ENCODE measurements around the gene CDKAL1. TPM values are rescaled to one million over a fixed set of nuclear protein-coding genes. Genes with fewer than 3 reads are reported as not detected.
"Not testable (repeated sequence)": the region's sequence is repeated elsewhere in the genome, so short reads cannot be mapped to it uniquely, and the experiment has no call there.

CDKAL1 gene
- total RNA-seq, 4 donors from 2014 or later, result 24.7 to 32.8 (median 29.8) TPM

GRCh38 chr6:20718705-20719653 lies 184.7 kb downstream of the CDKAL1 start:
- 89 to 91% methylated on average over 3 of the region's 3 CpGs for WGBS, 2 donors
- peaks cover 23 to 29% of the 10 kb centered on the region in 2 donors for H3K4me1 ChIP-seq
- no peak overlapping the region for H3K4me3 ChIP-seq (replicated peaks in 1 of 3)
- no peaks in the 10 kb centered on the region for H3K36me3 ChIP-seq
- TF ChIP-seq CTCF (IDR thresholded peaks at IDR 0.05) (no peak), POLR2A (IDR thresholded peaks at IDR 0.05) (no peak)
- intact Hi-C loops (cut with DNase I), result no loop called here
- DNase-seq, result no peak
- no peak overlapping the region for H3K27ac ChIP-seq
- no peaks in the 10 kb centered on the region for H3K9me3 ChIP-seq
- H3K27me3 ChIP-seq, result no peaks in the 10 kb centered on the region

GRCh38 chr6:20719980-20720379 lies 185.7 kb downstream of the CDKAL1 start:
- no peaks in the 10 kb centered on the region for H3K27me3 ChIP-seq
- intact Hi-C loops (cut with DNase I), result no loop called here
- no peak overlapping the region for H3K27ac ChIP-seq
- H3K36me3 ChIP-seq, result no peaks in the 10 kb centered on the region
- TF ChIP-seq POLR2A (IDR thresholded peaks at IDR 0.05), result no peak
- no peak for TF ChIP-seq CTCF (IDR thresholded peaks at IDR 0.05)
- peaks cover 23 to 29% of the 10 kb centered on the region in 2 donors for H3K4me1 ChIP-seq
- no peak overlapping the region for H3K4me3 ChIP-seq (replicated peaks in 1 of 3)
- 97% methylated on average over 2 of the region's 2 CpGs for WGBS, 2 donors
- DNase-seq, result no peak
- H3K9me3 ChIP-seq, result no peaks in the 10 kb centered on the region

GRCh38 chr6:20721121-20721520 lies 186.9 kb downstream of the CDKAL1 start:
- H3K9me3 ChIP-seq; intact Hi-C loops (cut with DNase I); H3K36me3 ChIP-seq; H3K27me3 ChIP-seq; H3K27ac ChIP-seq; H3K4me3 ChIP-seq (replicated peaks in 1 of 3); DNase-seq: not testable (repeated sequence)
- 64 to 86% methylated on average over 3 of the region's 3 CpGs for WGBS, 2 donors
- H3K4me1 ChIP-seq, result peaks cover 20 to 26% of the 10 kb centered on the region in 2 donors

GRCh38 chr6:20722455-20722854 lies 188.2 kb downstream of the CDKAL1 start:
- no peak overlapping the region for H3K4me3 ChIP-seq (replicated peaks in 1 of 3)
- TF ChIP-seq CTCF (IDR thresholded peaks at IDR 0.05), result no peak
- TF ChIP-seq POLR2A (IDR thresholded peaks at IDR 0.05), result no peak
- peaks cover 6 to 13% of the 10 kb centered on the region in 2 donors for H3K4me1 ChIP-seq
- intact Hi-C loops (cut with DNase I), result no loop called here
- H3K27me3 ChIP-seq, result no peaks in the 10 kb centered on the region
- 86 to 98% methylated on average over 2 of the region's 2 CpGs for WGBS, 2 donors
- no peaks in the 10 kb centered on the region for H3K9me3 ChIP-seq
- H3K36me3 ChIP-seq, result no peaks in the 10 kb centered on the region
- no peak for DNase-seq
- H3K27ac ChIP-seq, result no peak overlapping the region

DNA sequence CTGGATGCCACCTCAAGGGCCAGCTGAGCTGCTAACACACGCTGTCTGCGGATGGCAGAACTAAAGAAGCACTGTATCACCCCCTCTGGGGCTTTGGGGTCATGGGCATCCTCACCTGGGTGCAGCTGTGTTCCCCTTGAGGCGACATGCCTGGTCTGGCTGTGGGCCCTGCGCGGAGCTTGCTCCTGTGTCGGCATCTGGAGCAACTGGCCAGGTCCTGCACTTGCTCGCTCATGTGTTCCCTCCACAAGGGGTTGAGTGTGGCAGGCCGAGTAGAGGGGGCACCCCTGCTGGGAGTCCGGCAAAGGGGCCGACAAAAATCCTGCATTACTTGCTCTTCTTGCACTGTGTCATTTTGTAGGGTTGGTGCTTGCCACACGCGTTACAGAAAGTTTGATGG lies 189.0 kb downstream of the CDKAL1 start:
- H3K36me3 ChIP-seq, result no peaks in the 10 kb centered on the region
- H3K9me3 ChIP-seq, result no peaks in the 10 kb centered on the region
- H3K27me3 ChIP-seq, result no peaks in the 10 kb centered on the region
- H3K4me3 ChIP-seq (replicated peaks in 1 of 3), result no peak overlapping the region
- intact Hi-C loops (cut with DNase I), result no loop called here
- no peak for DNase-seq
- no peak for TF ChIP-seq POLR2A (IDR thresholded peaks at IDR 0.05)
- no peak for TF ChIP-seq CTCF (IDR thresholded peaks at IDR 0.05)
- H3K4me1 ChIP-seq, result peaks cover 2 to 5% of the 10 kb centered on the region in 2 donors
- WGBS, 2 donors, result 78 to 87% methylated on average over 11 to 12 of the region's 12 CpGs
- H3K27ac ChIP-seq, result no peak overlapping the region
